RKO (cell line): ENCODE results near the gene AIG1.
"Not testable (repeated sequence)": the region's sequence is repeated elsewhere in the genome, so short reads cannot be mapped to it uniquely, and the experiment has no call there.

Experiments
- DNase-seq: peaks from one replicate; pipeline ENCODE4 v3.0.0-alpha.2; 2016; ENCODE audit warnings: low spot score

Gene AIG1

GRCh38 chr6:143328876-143329275 is 268.2 kb downstream of the AIG1 start:
- DNase-seq = no peak

DNA sequence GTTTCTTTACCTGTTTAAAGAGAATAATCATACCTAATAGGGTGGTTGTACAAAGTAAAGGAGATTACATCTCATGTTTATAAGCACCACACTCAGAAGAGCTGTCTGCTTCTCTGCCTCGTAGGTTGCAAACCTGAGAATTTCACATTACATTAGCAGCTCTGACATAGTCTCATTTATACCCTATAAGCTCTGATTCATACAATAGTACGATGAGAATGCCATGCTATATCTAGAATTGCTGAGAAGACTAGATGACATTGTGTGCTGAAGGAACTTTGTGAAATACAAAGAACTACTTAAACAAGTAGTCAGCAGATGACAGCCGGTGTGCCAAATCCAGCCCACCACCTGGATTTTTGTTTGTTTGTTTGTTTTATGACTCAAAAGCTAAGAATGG is 268.6 kb downstream of the AIG1 start:
- no peak for DNase-seq

DNA sequence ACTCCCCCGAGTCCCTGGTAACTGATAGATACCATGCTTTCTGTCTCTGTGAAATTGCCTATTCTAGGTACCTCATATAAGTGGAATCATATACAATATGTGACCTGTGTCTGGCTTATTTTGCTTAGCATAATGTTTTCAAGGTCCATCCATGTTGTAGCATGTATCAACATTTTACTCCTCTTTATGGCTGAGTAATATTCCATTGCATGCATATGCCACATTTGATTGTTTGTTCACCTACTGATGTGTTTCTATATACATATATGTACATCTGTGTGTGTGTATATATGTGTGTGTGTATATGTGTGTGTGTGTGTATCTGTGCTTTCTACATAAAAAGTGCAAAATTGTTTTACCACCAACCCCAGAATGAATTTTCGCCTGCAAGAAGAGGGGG is 270.7 kb downstream of the AIG1 start:
- DNase-seq = no peak

GRCh38 chr6:143332153-143332845 is 271.6 kb downstream of the AIG1 start:
- DNase-seq = no peak

GRCh38 chr6:143333081-143333480 is 272.4 kb downstream of the AIG1 start:
- DNase-seq = no peak

GRCh38 chr6:143333749-143334520 is 273.2 kb downstream of the AIG1 start:
- DNase-seq = no peak

DNA sequence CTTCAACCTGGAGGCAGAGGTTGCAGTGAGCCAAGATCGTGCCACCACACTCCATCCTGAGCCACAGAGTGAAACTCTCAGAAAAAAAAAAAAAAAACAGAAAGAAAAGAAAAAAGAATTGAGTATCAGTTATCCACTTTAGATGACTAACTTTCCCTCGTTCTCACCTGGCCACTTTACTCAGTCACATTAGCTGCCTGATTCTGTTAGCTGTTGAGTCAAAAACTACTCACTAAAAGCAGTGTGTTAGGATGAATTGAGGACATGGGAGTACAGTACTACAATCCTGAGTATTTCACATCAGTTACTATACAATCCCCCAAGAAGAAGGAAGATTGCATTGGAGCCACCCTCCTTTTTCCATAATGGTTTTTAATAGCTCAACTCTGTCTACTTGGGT is 275.2 kb downstream of the AIG1 start:
- DNase-seq = no peak

GRCh38 chr6:143336446-143337152 is 275.9 kb downstream of the AIG1 start:
- no peak for DNase-seq

DNA sequence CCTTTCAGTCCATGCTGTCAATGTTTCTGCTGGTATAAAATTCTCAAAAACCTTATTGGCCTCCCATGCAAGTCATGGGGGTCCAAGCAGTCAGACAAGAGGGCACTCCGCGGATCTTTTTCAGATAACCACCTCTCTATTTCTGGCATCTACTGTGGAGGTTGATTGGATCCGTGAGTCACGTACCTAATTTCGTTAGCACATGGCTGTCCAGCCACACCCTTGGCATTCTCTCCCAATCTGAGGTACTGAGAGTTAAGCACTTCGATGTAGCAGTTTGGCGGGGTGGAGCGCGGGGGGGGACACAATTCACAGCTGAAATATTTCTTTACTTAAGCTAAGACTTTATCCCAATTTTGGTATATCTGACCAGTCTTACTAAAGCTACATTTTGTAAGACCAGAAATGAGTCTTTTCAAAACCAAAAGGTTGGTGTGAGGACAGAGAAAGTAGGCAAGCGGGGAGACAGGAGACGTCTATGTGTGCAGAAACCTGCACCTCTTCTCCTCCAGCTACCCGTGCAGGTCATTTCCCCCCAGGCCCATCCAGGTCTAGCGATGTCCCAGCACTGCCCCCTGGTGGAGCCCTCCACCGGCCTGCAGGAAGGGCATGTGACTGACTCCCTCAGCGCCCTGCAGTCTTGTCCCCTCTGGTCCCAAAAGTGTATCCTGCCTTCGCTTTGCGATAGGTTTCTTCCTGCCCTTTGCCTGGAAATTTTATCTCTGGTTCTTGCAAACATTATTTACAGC is 276.7 kb downstream of the AIG1 start:
- no peak for DNase-seq

GRCh38 chr6:143339223-143339622 is 278.5 kb downstream of the AIG1 start:
- no peak for DNase-seq

DNA sequence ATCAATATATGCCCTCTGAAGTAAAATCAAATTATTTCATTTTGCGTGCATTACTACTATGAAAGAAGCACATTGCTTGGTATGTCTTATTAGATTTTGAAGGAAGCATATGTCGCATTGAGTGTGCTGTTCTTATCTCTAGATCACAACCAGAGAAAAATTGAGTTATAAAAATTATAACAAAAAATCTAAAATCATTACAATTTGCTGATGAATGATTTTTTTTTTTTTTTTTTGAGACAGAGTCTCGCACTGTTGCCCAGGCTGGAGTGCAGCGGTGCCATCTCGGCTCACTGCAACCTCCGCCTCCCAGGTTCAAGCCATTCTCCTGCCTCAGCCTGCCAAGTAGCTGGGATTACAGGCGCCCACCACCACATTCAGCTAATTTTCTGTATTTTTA is 284.8 kb downstream of the AIG1 start:
- not testable (repeated sequence) for DNase-seq

DNA sequence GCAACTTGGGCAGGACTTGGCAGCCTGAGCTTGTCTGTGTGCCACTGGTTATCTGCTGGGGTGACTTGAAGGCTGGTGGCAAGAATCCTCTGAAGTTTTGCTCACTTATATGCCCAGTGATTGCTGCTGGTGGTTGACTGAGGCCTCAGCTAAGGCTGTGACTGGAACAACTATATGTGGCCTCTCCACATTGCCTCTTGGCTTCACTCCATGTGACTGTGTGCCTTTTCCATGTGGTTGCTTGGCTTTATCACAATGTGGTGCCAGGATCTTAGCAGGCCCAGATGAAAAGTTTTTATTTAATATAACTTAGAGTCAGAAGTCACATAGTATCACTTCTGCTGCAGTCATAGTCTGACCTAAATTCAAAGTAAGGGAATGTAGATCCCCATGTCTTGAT is 285.3 kb downstream of the AIG1 start:
- DNase-seq = no peak

- DNase-seq = no peak
Observed at GRCh38 chr6:143348531-143348930, 287.8 kb downstream of the AIG1 start.

DNA sequence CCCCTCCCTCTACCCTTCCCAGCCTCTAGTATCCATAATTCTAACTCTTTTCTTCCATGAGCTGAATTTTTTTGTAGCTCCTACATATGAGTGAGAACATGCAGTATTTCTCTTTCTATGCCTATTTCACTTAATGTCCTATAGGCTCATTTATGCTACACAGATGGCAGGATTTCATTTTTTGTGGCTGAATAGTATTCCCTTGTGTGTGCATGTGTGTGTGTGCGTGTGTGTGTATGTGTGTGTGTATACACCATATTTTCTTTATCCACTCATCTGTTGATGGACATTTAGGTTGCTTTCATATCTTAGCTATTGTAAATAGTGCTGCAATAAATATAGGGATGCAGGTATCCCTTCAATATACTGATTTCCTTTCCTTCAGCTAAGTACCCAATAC is 288.8 kb downstream of the AIG1 start:
- DNase-seq = no peak

GRCh38 chr6:143356101-143356880 is 295.6 kb downstream of the AIG1 start:
- DNase-seq = no peak

- no peak for DNase-seq
Observed at GRCh38 chr6:143357152-143357551, 296.5 kb downstream of the AIG1 start.

GRCh38 chr6:143357561-143358255 is 297.0 kb downstream of the AIG1 start:
- DNase-seq = no peak

DNA sequence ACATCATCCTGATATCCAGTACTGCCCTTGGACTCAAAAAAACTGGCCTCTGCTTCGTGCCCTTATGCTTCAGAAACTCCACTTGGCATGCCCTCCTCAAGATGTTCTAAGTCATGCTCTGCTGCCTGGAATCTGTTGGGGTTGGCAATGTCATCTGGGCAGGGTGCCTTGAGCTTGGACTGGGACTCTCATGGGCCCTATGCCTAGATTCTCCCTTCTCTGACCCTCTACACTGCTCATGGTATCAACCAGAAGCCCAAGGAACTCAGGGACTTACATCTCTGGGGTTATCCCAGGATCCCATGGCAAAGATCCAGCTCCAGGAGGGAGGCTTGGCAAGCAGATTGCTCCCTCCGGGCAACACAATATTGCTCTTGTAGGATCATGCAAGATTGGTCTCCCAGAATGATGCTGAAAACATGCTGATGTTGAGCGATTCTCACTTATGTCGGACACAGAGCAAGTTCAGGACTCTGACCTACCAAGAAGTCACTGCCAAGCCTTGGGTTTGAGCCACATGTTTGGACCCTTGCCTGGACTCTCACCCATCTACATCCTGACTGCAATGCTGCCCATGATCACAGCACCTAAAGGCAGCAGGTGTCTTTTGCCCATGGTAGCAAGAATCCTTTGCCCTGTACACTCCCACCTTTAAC is 301.0 kb downstream of the AIG1 start:
- no peak for DNase-seq

GRCh38 chr6:143362192-143362558 is 301.5 kb downstream of the AIG1 start:
- DNase-seq = no peak

- DNase-seq = no peak
Observed at GRCh38 chr6:143363299-143363698, 302.6 kb downstream of the AIG1 start.
